Neural progenitor cell (in vitro differentiated cells): Measurements from ENCODE around the gene SLC36A1. TPM values are rescaled to one million over a fixed set of nuclear protein-coding genes. Genes with fewer than 3 reads are reported as not detected.

Source experiments
- DNase-seq: peaks from one replicate; pipeline ENCODE4 v3.0.0-alpha.2; 2016; ENCODE audit warnings: low spot score
- H2AFZ ChIP-seq: fragments of 200-600 bp; sonication (generic); replicated peaks from 2 replicates; pipeline ENCODE4 v1.6.1; 2016; ENCODE audit warnings: antibody characterized with exemption
- H3F3A ChIP-seq: fragments of 200-600 bp; sonication (generic); 2 replicates; pipeline ENCODE4 v1.6.1; 2016; ENCODE audit warnings: antibody characterized with exemption, low read depth
- H3K27ac ChIP-seq: fragments of 200-600 bp; sonication (generic); 2 replicates; pipeline ENCODE4 v1.5.1; 2016; ENCODE audit warnings: mild to moderate bottlenecking
- H3K27me3 ChIP-seq: fragments of 200-600 bp; sonication (generic); 2 replicates; pipeline ENCODE4 v1.6.1; 2016; ENCODE audit warnings: mild to moderate bottlenecking, moderate library complexity
- H3K36me3 ChIP-seq: fragments of 200-600 bp; sonication (generic); 2 replicates; pipeline ENCODE4 v1.5.1; 2016
- H3K4me1 ChIP-seq: fragments of 200-600 bp; sonication (generic); 2 replicates; pipeline ENCODE4 v1.6.1; 2016; ENCODE audit warnings: mixed run types
- H3K4me2 ChIP-seq: fragments of 200-600 bp; sonication (generic); 2 replicates; pipeline ENCODE4 v1.6.1; 2016
- H3K4me3 ChIP-seq: fragments of 200-600 bp; sonication (generic); 2 replicates; pipeline ENCODE4 v1.5.1; 2016
- H3K79me2 ChIP-seq: fragments of 200-600 bp; sonication (generic); 2 replicates; pipeline ENCODE4 v1.6.1; 2016; ENCODE audit warnings: low read depth
- H3K9ac ChIP-seq: fragments of 200-600 bp; sonication (generic); 2 replicates; pipeline ENCODE4 v1.6.1; 2016
- H3K9me3 ChIP-seq: fragments of 200-600 bp; sonication (generic); 2 replicates; pipeline ENCODE4 v1.5.1; 2016; ENCODE audit warnings: low read depth
- H4K20me1 ChIP-seq: fragments of 200-600 bp; sonication (generic); 2 replicates; pipeline ENCODE4 v1.6.1; 2016; ENCODE audit warnings: low read depth
- H3K27ac Mint-ChIP-seq: 3 replicates; pipeline ENCODE4 v1.8.0; 2021; ENCODE audit warnings: mixed read lengths
- H3K27me3 Mint-ChIP-seq: 2 replicates; pipeline ENCODE4 v1.8.0; 2022; ENCODE audit warnings: low read depth, mild to moderate bottlenecking, inconsistent platforms, moderate library complexity, mixed read lengths; ENCODE audit not compliant: insufficient read depth
- H3K36me3 Mint-ChIP-seq: 3 replicates; pipeline ENCODE4 v1.8.0; 2021; ENCODE audit warnings: mixed read lengths
- H3K4me1 Mint-ChIP-seq: 3 replicates; pipeline ENCODE4 v1.8.0; 2021; ENCODE audit warnings: mixed read lengths
- H3K4me3 Mint-ChIP-seq: 3 replicates; pipeline ENCODE4 v1.8.0; 2021; ENCODE audit warnings: mild to moderate bottlenecking, moderate library complexity, mixed read lengths
- H3K9me3 Mint-ChIP-seq: 3 replicates; pipeline ENCODE4 v1.8.0; 2020; ENCODE audit warnings: mixed read lengths
- EZH2 ChIP-seq: fragments of 200-600 bp; sonication (generic); IDR thresholded peaks from 2 replicates; pipeline ENCODE4 v1.6.1; 2017; ENCODE audit warnings: antibody characterized with exemption, mild to moderate bottlenecking, moderate library complexity
- EZH2phosphoT487 ChIP-seq: fragments of 200-600 bp; sonication (generic); IDR thresholded peaks from 2 replicates; pipeline ENCODE4 v1.6.1; 2017; ENCODE audit warnings: antibody characterized with exemption
- total RNA-seq: library from RNA; depleted of rRNA; stranded (reverse); fragments of >200 nt; gene quantifications from 2 replicates; pipeline ENCODE4 v1.2.3, GENCODE V29; 2015; ENCODE audit warnings: low replicate concordance
- TF ChIP-seq, protein P1 (sequence below): fragments of 200-600 bp; sonication (generic); IDR thresholded peaks from 2 replicates; pipeline ENCODE4 v1.5.1; 2017; ENCODE audit warnings: antibody characterized with exemption, mild to moderate bottlenecking

Gene SLC36A1
- total RNA-seq, 1 donor from 2014 or later: 7.8 TPM

DNA sequence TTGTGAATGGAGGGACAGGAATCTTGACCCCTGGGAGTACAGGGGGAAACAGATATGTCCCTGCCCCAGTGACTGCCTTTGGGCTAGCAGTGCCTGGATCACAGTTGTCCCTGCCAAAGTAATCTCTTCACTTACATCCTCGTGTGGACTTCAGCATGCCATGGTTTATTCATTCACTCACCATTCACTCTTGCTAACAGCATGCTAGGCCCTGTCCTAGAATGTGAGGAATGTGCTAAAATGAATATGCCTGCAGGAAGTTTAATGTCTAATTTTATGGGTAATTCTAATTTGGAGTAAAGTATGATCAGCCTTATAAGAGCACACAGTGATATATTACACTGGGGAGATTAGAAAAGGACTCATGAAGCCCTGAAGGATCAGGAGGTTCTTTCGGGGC, 80.8 kb downstream of the SLC36A1 start:
- no peak for DNase-seq
- H3K27ac ChIP-seq: no peak overlapping the region
- no peak overlapping the region for H2AFZ ChIP-seq
- Mint-ChIP-seq H3K4me3 (no peak overlapping the region), H3K27me3 (peaks cover 3% of the 10 kb centered on the region), H3K27ac (no peak overlapping the region), H3K4me1 (peaks cover 2% of the 10 kb centered on the region), H3K36me3 (no peaks in the 10 kb centered on the region), H3K9me3 (no peaks in the 10 kb centered on the region)
- no peaks in the 10 kb centered on the region for H3K27me3 ChIP-seq
- H3K9ac ChIP-seq: no peak overlapping the region
- H3K4me1 ChIP-seq: no peaks in the 10 kb centered on the region
- no peak overlapping the region for H3K4me3 ChIP-seq
- no peak overlapping the region for H3K4me2 ChIP-seq
- no peaks in the 10 kb centered on the region for H3K9me3 ChIP-seq
- H4K20me1 ChIP-seq: no peaks in the 10 kb centered on the region
- H3K36me3 ChIP-seq: no peaks in the 10 kb centered on the region
- no peaks in the 10 kb centered on the region for H3K79me2 ChIP-seq
- TF ChIP-seq, protein P1, sequence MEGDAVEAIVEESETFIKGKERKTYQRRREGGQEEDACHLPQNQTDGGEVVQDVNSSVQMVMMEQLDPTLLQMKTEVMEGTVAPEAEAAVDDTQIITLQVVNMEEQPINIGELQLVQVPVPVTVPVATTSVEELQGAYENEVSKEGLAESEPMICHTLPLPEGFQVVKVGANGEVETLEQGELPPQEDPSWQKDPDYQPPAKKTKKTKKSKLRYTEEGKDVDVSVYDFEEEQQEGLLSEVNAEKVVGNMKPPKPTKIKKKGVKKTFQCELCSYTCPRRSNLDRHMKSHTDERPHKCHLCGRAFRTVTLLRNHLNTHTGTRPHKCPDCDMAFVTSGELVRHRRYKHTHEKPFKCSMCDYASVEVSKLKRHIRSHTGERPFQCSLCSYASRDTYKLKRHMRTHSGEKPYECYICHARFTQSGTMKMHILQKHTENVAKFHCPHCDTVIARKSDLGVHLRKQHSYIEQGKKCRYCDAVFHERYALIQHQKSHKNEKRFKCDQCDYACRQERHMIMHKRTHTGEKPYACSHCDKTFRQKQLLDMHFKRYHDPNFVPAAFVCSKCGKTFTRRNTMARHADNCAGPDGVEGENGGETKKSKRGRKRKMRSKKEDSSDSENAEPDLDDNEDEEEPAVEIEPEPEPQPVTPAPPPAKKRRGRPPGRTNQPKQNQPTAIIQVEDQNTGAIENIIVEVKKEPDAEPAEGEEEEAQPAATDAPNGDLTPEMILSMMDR: no peak
- no peak for TF ChIP-seq EZH2
- no peak for TF ChIP-seq EZH2phosphoT487
- H3F3A ChIP-seq: no peaks in the 10 kb centered on the region

DNA sequence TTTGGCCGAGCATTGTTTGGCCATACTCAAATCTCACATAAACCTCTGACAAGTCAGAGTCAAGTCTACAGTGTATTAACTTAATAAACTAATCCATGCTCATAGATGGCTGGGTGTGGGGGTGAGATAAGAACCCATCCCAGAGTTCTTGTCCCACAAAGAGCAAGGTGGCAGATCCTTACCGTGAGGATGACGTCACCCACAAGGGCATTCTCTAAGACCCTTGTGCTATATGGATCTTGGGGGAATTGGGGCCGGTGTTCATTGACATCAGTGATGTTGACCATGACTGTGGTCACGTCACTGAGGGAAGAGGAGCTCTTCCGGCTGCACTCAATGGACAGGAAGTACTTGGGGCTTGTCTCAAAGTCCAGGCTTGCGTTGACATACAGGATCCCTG, 81.6 kb downstream of the SLC36A1 start:
- no peaks in the 10 kb centered on the region for H3K36me3 Mint-ChIP-seq
- Histone ChIP-seq H3K4me2 (no peak overlapping the region), H3K27me3 (no peaks in the 10 kb centered on the region), H4K20me1 (no peaks in the 10 kb centered on the region), H3K4me1 (no peaks in the 10 kb centered on the region), H3K9ac (no peak overlapping the region), H3K36me3 (no peaks in the 10 kb centered on the region), H3K4me3 (no peak overlapping the region), H3K9me3 (no peaks in the 10 kb centered on the region), H3K27ac (no peak overlapping the region), H3F3A (no peaks in the 10 kb centered on the region), H2AFZ (no peak overlapping the region), H3K79me2 (no peaks in the 10 kb centered on the region)
- TF ChIP-seq, protein P1: no peak
- TF ChIP-seq EZH2phosphoT487: no peak
- TF ChIP-seq EZH2: no peak
- peaks cover 2% of the 10 kb centered on the region for H3K4me1 Mint-ChIP-seq
- peaks cover 3% of the 10 kb centered on the region for H3K27me3 Mint-ChIP-seq
- no peak overlapping the region for H3K4me3 Mint-ChIP-seq
- no peak overlapping the region for H3K27ac Mint-ChIP-seq
- H3K9me3 Mint-ChIP-seq: no peaks in the 10 kb centered on the region
- no peak for DNase-seq

DNA sequence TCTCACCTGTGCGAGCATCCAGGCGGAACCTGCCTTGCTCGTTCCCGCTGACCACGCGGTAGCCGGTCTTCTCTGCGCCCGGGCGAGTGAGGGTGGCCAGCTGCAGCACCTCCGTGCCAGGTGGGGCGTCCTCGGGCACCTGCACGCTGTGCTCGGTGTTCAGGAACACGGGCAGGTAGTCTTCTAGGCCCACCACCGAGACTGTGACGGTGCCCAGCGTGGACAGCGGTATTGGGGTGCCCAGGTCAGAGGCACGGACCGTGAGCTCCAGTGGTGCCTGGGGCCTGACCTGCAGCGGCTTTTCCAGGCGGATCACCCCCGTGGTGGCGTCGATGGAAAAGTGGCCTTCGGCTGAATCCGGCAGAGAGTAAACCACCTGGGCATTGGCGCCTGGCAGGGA, 84.2 kb downstream of the SLC36A1 start:
- no peak for DNase-seq
- H3K79me2 ChIP-seq: no peaks in the 10 kb centered on the region
- no peaks in the 10 kb centered on the region for H3K27me3 ChIP-seq
- H3K9me3 ChIP-seq: no peaks in the 10 kb centered on the region
- TF ChIP-seq, protein P1: no peak
- TF ChIP-seq EZH2phosphoT487 (no peak), EZH2 (no peak)
- no peak overlapping the region for H2AFZ ChIP-seq
- Mint-ChIP-seq H3K27me3 (peaks cover 2% of the 10 kb centered on the region), H3K4me3 (no peak overlapping the region), H3K27ac (no peak overlapping the region), H3K9me3 (no peaks in the 10 kb centered on the region), H3K36me3 (no peaks in the 10 kb centered on the region), H3K4me1 (peaks cover 2% of the 10 kb centered on the region)
- H3K36me3 ChIP-seq: no peaks in the 10 kb centered on the region
- no peaks in the 10 kb centered on the region for H4K20me1 ChIP-seq
- H3K9ac ChIP-seq: no peak overlapping the region
- no peak overlapping the region for H3K4me3 ChIP-seq
- no peak overlapping the region for H3K27ac ChIP-seq
- no peaks in the 10 kb centered on the region for H3K4me1 ChIP-seq
- no peak overlapping the region for H3K4me2 ChIP-seq
- H3F3A ChIP-seq: no peaks in the 10 kb centered on the region

DNA sequence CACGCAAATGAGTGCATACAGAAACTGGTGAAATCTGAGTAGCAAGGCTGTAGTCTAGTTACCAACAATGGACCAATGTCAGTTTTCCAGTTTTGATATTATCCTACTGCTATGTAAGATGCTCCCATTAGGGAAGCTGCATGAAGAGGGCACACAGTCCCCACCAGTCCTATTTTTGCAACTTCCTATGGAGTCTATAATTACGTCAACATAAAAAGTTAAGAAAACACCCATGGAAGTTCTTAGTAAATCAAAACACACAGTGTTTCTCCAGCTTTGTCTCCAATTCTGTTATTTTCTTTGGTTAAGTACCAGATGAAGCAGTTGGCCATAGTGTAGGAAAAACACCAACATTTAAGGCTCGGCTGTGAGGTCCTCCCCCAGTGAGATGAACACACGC, 85.0 kb downstream of the SLC36A1 start:
- Histone ChIP-seq H2AFZ (no peak overlapping the region), H3K4me2 (no peak overlapping the region), H3K9me3 (no peaks in the 10 kb centered on the region), H3K27ac (no peak overlapping the region), H3K27me3 (no peaks in the 10 kb centered on the region), H3F3A (no peaks in the 10 kb centered on the region), H3K9ac (no peak overlapping the region), H4K20me1 (no peaks in the 10 kb centered on the region), H3K36me3 (no peaks in the 10 kb centered on the region), H3K4me3 (no peak overlapping the region), H3K4me1 (no peaks in the 10 kb centered on the region), H3K79me2 (no peaks in the 10 kb centered on the region)
- Mint-ChIP-seq H3K27me3 (no peaks in the 10 kb centered on the region), H3K36me3 (no peaks in the 10 kb centered on the region), H3K4me3 (no peak overlapping the region), H3K9me3 (no peaks in the 10 kb centered on the region), H3K27ac (no peak overlapping the region), H3K4me1 (peaks cover 2% of the 10 kb centered on the region)
- TF ChIP-seq EZH2phosphoT487: no peak
- TF ChIP-seq EZH2: no peak
- TF ChIP-seq, protein P1: no peak
- no peak for DNase-seq
